GM23338 (cell line): ENCODE data around the gene DCT.

ENCODE experiments used
- CTCF ChIP-seq, 2 experiments: fragments of 200-600 bp in 1 of 2; sonication (generic) in 1 of 2; conservative IDR thresholded peaks; 2 replicates each; pipeline versions ENCODE4 v1.5.1 to v1.6.1; 2016 to 2017; ENCODE audit warnings: antibody characterized with exemption in 2 of 2, low read depth in 2 of 2, mild to moderate bottlenecking in 2 of 2, moderate library complexity in 1 of 2
- STAT1 ChIP-seq: IDR thresholded peaks from one replicate; pipeline ENCODE4 v1.6.1; 2016; ENCODE audit warnings: antibody characterized with exemption; ENCODE audit not compliant: unreplicated experiment
- TF ChIP-seq, protein P1 (sequence below): IDR thresholded peaks from one replicate; pipeline ENCODE4 v1.6.1; 2018; ENCODE audit warnings: antibody characterized with exemption; ENCODE audit not compliant: unreplicated experiment

GRCh38 chr13:94408314-94409036, 71.0 kb downstream of the DCT start:
- TF ChIP-seq STAT1 (no peak), CTCF (conservative IDR thresholded peaks at IDR 0.05; ENCODE audit: low read depth in 2 of 2) (no peak)
- TF ChIP-seq, protein P1, sequence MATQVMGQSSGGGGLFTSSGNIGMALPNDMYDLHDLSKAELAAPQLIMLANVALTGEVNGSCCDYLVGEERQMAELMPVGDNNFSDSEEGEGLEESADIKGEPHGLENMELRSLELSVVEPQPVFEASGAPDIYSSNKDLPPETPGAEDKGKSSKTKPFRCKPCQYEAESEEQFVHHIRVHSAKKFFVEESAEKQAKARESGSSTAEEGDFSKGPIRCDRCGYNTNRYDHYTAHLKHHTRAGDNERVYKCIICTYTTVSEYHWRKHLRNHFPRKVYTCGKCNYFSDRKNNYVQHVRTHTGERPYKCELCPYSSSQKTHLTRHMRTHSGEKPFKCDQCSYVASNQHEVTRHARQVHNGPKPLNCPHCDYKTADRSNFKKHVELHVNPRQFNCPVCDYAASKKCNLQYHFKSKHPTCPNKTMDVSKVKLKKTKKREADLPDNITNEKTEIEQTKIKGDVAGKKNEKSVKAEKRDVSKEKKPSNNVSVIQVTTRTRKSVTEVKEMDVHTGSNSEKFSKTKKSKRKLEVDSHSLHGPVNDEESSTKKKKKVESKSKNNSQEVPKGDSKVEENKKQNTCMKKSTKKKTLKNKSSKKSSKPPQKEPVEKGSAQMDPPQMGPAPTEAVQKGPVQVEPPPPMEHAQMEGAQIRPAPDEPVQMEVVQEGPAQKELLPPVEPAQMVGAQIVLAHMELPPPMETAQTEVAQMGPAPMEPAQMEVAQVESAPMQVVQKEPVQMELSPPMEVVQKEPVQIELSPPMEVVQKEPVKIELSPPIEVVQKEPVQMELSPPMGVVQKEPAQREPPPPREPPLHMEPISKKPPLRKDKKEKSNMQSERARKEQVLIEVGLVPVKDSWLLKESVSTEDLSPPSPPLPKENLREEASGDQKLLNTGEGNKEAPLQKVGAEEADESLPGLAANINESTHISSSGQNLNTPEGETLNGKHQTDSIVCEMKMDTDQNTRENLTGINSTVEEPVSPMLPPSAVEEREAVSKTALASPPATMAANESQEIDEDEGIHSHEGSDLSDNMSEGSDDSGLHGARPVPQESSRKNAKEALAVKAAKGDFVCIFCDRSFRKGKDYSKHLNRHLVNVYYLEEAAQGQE: no peak
